HG02981 (cell line): Measurements from ENCODE around the gene RAI14.
"Not testable (repeated sequence)": the region's sequence is repeated elsewhere in the genome, so short reads cannot be mapped to it uniquely, and the experiment has no call there.

ENCODE experiments used
- ATAC-seq: cut with Tn5 transposase; IDR thresholded peaks from one replicate; pipeline ENCODE4 v1.9.1; 2021; ENCODE audit warnings: mild to moderate bottlenecking, moderate library complexity; ENCODE audit not compliant: unreplicated experiment

The RAI14 gene

GRCh38 chr5:34806532-34806931 is 150.4 kb downstream of the RAI14 start:
- ATAC-seq, result no peak

GRCh38 chr5:34811706-34812105 is 155.6 kb downstream of the RAI14 start:
- no peak for ATAC-seq

DNA sequence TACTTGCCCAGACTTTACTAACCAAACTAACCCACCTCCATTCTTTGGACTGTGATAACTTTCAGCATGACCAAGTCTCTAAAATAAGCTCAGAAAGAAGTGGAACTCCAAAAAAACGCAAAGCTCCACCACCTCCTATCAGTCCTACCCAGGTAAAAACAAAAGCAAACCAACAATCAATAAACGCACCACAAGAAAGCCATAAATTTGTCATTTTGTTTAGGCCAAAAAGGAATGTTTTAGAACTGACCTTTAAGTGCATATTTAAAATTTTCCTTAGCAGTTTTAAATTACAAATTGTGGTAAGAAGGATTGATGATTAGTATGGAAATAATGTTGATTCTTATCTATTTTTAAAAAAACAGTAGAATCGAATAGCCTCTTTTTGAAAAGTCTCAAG is 157.4 kb downstream of the RAI14 start:
- ATAC-seq, result no peak

DNA sequence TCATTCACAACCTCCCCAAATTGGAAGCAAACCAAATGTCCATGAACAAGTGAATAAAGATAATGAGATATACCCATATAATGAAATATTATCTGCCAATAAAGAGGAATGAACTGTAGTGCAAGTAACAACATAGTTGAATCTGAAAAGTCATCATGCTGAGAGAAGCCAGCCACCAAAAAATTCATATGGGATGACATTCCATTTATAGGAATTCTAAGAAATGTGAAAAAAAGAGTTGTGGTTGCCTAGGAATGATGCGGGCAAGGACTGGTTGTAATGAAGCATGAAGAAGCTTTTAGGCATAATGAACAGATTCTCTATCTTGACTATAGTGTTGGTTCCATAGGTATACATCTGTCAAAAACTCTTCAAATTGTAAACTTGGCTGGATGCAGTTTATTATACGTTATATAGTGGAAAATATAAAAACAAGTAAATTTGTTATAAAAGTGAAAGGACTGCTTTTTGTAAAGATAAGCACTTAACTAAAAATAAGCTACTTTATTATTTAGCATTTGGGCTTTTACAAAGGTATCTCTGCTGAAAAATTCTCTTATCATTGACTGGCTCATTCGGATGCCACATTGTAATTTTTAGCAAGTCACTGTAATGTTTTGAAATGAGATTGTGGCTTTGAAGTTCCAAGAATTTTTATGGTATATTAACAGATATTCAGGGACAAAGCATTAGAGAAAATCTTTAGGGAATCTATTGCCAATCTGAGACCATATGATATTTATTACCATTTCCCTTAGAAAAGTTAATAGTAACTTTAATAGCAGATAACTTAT is 161.6 kb downstream of the RAI14 start:
- no peak for ATAC-seq

DNA sequence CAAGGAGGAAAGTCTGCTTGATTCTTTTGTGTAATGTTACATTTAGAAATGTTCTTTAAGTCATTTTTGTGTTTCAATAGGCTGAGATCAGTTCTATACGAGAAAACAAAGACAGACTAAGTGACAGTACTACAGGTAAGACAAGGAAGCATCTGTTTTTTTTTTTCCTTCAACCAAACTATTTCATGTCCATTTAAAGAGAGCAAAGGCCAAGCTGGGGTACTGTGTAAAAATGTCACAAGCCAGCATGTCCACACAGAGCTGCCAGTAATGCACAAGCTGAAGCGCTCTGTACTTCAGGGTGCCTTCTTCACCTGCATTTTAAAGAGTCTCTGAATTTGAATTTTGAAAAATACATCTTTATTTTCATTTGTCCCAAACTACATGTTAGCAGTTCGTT is 162.6 kb downstream of the RAI14 start:
- no peak for ATAC-seq

DNA sequence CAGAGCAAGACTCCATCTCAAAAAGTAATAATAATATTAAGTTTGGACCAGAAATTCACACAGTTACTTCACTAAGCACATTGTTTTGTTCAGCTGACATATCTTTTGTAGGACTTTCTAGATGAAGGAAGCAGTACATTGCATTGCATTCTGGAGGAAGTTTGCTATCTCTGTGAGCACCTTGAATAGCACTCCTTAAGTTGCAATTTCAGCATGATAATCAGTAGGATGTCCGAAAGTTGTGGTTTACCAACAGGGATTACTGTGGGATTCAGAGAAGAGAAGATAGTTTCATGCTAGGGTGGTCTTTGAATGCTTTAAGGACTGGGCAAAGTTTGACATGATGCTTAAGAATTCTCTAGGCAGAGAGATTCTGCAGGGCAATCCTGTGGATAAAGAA is 164.5 kb downstream of the RAI14 start:
- no peak for ATAC-seq

DNA sequence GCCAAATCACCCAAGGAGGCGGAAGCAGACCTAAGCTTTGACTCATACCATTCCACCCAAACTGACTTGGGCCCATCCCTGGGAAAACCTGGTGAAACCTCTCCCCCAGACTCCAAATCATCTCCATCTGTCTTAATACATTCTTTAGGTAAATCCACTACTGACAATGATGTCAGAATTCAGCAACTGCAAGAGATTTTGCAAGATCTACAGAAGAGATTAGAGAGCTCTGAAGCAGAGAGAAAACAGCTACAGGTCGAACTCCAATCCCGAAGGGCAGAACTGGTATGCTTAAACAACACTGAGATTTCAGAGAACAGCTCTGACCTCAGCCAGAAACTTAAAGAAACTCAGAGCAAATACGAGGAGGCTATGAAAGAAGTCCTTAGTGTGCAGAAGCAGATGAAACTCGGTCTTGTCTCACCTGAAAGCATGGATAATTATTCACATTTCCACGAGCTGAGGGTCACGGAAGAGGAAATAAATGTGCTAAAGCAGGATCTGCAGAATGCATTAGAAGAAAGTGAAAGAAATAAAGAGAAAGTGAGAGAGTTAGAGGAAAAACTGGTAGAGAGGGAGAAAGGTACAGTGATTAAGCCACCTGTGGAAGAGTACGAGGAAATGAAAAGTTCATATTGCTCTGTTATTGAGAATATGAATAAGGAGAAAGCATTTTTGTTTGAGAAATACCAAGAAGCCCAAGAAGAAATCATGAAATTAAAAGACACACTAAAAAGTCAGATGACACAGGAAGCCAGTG is 167.0 kb downstream of the RAI14 start:
- ATAC-seq, result no peak

DNA sequence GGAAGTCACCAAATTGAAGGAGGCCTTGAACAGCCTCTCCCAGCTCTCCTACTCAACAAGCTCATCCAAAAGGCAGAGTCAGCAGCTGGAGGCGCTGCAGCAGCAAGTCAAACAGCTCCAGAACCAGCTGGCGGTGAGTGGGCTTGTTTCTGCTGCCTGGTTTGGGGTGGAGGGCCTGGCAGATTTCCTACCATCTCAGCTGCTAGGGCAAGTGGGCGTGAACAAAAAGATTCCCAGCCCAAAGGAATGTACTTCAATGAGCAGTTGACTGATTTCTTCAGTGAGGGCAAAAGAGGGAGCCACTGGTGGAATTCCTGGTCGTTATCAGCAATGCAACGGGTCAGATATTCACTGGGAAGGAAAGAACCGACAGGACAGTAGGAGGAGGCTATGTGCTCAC is 170.2 kb downstream of the RAI14 start:
- ATAC-seq, result no peak

GRCh38 chr5:34827588-34828506 is 171.7 kb downstream of the RAI14 start:
- no peak for ATAC-seq

- not testable (repeated sequence) for ATAC-seq
These were observed 174.7 kb downstream of the RAI14 start for GRCh38 chr5:34830827-34831226.

DNA sequence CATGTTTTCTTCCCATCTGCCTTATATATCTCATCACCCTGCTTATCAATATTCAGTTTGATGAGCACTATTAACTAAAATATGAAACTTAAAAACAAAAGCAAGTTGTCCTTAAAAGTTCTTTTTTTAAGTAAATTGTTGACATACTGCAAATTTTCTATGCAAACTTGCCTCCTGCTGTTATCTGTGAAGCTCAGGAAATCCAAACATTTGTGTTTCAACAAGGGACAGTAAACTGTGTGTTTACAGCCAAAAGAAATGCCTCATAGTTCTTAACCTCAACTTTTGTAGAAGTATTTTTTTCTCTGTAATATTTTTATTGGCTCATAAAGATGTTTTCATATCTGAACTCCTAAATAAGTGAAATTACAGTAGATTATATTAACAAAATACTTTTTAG is 175.2 kb downstream of the RAI14 start:
- no peak for ATAC-seq

GRCh38 chr5:34832568-34832967 is 176.4 kb downstream of the RAI14 start:
- ATAC-seq, result no peak

DNA sequence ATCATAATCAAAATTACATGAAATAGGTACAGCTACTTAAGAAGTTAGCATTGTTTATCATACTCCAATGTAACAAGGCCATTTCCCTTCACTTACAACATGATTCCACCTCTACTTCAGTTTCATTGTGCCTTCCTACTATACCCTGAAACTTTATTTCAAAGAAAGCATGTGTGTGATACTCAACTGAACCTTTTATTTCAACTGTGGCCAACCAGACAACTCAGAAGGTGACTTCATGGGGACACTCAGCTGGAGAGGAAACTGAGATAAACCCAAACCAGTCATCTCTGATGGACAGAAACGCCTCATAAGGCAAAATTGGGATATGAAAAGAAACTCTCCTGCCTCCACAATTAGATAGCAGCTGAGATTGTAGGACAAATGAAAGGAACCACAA is 177.0 kb downstream of the RAI14 start:
- no peak for ATAC-seq

DNA sequence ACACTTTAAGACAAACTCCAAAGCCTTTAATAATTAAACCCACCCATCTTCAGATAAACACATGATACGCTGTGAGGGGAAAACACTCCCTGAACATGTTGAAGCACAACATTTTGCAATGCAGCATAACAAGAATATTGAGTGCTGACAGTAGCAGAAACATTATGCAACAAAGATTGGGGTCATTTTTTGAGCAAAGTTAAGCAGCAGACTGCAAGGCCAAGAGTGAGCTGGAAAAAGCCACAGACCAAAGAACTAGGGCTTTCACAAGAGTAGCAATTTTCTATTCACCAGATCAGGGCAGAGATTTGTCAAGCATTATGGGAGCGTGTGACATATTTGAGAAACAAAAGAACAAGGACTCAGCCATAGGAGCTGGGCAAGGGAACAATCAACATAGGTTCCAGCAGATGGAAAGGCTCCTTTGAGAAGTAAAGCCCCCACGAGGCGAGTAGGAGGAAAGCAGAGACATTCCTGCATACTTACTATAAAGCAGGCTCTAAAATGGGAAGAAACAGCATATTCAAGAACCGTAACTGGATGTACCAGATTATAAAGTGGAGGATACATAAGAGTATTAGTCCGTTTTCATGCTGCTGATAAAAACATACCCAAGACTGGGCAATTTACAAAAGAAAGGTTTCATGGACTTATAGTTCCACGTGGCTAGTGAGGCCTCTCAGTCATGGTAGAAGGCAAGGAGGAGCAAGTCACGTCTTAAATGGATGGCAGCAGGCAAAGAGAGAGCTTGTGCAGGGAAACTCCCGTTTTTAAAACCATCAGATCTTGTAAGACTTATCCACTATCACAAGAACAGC is 178.1 kb downstream of the RAI14 start:
- ATAC-seq, result no peak

DNA sequence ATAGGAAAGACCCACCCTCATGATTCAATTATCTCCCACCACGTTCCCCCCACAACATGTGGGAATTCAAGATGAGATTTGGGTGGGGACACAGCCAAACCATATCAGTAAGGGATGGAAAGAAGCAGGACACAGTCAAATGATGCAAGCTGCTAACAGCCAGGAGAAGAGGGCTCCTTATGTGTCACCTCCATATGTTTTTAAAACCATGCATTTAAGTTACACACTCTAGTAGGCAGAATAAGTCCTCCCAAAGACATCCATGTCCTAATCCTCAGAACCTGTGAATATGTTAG is 178.6 kb downstream of the RAI14 start:
- no peak for ATAC-seq

- ATAC-seq, result no peak
These were observed 179.5 kb downstream of the RAI14 start for GRCh38 chr5:34835664-34836063.

DNA sequence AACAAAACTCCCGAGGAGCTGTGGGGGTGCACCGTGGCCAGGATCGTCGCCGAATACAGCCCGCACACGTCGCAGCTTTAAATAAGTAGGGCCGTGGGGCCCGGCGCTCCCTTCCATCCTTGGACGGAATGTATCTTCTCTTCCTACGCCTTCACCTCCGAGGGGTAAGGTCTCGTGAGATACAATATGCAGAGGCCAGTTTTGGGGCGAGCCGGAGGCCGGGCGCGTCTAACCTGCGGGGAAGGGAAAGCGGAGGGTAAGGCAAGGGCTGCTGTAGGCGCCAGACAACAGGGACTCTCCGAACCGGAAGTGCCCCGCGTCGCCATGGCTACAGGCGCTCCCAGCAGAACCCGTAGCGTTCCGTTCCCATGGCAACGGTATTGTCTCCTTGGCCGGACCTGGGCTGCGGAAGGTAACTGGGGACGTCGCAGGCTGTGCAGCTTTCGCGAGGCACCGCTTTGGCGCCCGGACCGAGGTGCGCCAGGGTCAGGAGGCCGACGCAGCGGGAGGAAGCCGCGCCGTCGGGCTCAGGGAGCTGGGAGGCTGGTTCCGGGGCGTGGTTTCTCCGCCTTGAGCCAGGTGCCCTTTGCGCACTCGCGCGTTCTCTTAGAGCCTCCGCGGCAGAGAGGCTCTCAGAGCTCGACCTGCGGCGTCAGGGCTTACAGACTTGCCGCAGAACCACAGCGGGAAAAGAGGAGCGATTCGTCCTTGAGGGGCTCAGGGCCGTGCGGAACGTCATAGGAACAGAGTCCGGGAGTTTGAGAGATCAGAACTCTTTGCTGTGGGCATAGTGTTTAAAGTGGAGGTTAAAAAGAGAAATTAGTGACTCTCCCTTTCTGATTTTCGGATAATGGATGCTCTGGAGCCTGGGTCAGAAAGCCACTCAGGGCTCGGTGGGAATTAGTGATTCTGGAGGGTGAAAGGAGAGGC is 182.9 kb downstream of the RAI14 start, which contains the start of gene TTC23L:
TSS of gene TTC23L (plus strand) at position 380 of the 930 bp plus-strand sequence. CDS start 1,508 bp downstream, outside the sequence.
- ATAC-seq, result peak; percentile 98

- ATAC-seq, result no peak
These were observed 185.7 kb downstream of the RAI14 start for GRCh38 chr5:34841816-34842215.

DNA sequence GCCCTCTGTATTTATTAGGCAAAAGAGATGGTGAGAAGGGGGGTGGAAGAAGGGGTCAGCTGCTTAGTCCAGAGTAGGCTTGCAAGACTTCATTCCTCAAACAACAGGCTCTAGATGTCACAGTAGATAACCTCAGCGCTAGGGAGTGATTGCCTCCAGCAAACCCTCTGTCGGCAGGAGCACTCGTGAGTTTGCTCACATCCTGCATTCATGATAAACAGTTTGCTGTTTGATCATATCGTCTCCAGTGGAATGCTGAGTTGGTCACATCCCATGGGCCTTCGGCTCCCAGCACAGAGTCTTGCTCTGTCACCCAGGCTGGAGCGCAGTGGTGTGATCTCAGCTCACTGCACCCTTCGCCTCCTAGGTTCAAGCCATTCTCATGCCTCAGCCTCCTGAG is 186.4 kb downstream of the RAI14 start:
- no peak for ATAC-seq
